A549 (cell line): Measurements from ENCODE around the gene DOK4. TPM values are rescaled to one million over a fixed set of nuclear protein-coding genes. Genes with fewer than 3 reads are reported as not detected.
A peak's percentile ranks its signal among the peaks of the same experiment; 100 is the strongest.

ENCODE experiments used
- ATAC-seq, 2 experiments: fragments of 200-7000 bp in 1 of 2; fragments of >200 bp in 1 of 2; cut with Nextera tagmentation in 1 of 2; cut with Tn5 transposase in 1 of 2; 3 replicates each; pipeline versions ENCODE4 v1.8.0 to v1.9.1; 2018 to 2020; ENCODE audit warnings: mild to moderate bottlenecking in 1 of 2, moderate library complexity in 1 of 2
- CTCF ChIA-PET: fragments of 300-600 bp; sonication (Branson Sonifier 250); formaldehyde crosslinking; extraction: SDS; loops from one replicate; lab custom pipeline; 2021; ENCODE audit warnings: antibody characterized with exemption, inconsistent platforms; lab: Yijun Ruan, JAX
- POLR2A ChIA-PET: fragments of 350-600 bp; formaldehyde crosslinking; extraction: SDS; loops from one replicate; lab custom pipeline; 2021; ENCODE audit warnings: antibody characterized with exemption, inconsistent platforms; lab: Yijun Ruan, JAX
- DNase-seq, 2 experiments: peaks; one replicate each; pipeline versions ENCODE4 v3.0.0 to v3.0.0-alpha.2; 2011 to 2016; ENCODE audit warnings: low read depth in 1 of 2, low spot score in 1 of 2
- FAIRE-seq: peaks from 2 replicates; lab custom pipeline; 2011; peaks lifted over from hg19 to GRCh38; lab: Jason Lieb, UNC
- H3K27ac ChIP-seq, 2 experiments: fragments of >200 bp; sonication (Bioruptor Twin); formaldehyde crosslinking; 3 replicates each; pipeline ENCODE4 v1.5.1; 2016 to 2017
- H3K4me1 ChIP-seq: fragments of >200 bp; sonication (Bioruptor Twin); formaldehyde crosslinking; 3 replicates; pipeline ENCODE4 v1.6.1; 2016
- H3K4me2 ChIP-seq: fragments of >200 bp; sonication (Bioruptor Twin); formaldehyde crosslinking; 3 replicates; pipeline ENCODE4 v1.6.1; 2016
- H3K4me3 ChIP-seq: fragments of >200 bp; sonication (Bioruptor Twin); formaldehyde crosslinking; 3 replicates; pipeline ENCODE4 v1.5.1; 2016
- H3K9me3 ChIP-seq: fragments of >200 bp; sonication (Bioruptor Twin); formaldehyde crosslinking; 3 replicates; pipeline ENCODE4 v1.6.1; 2016
- BHLHE40 ChIP-seq: IDR thresholded peaks from 2 replicates; pipeline ENCODE4 v1.6.1; 2012; ENCODE audit warnings: low read depth, low read length, inconsistent platforms
- CBX2 ChIP-seq: fragments of 200-600 bp; sonication (generic); IDR thresholded peaks from 2 replicates; pipeline ENCODE4 v1.6.1; 2016; ENCODE audit warnings: low read depth, mild to moderate bottlenecking, borderline replicate concordance
- CBX8 ChIP-seq: fragments of 200-600 bp; sonication (generic); IDR thresholded peaks from 2 replicates; pipeline ENCODE4 v1.6.1; 2016
- CEBPB ChIP-seq, 2 experiments: fragments of >200 bp in 1 of 2; sonication (Bioruptor Twin) in 1 of 2; formaldehyde crosslinking in 1 of 2; IDR thresholded peaks; 2 replicates each; pipeline ENCODE4 v1.6.1; 2012 to 2016
- CHD2 ChIP-seq: fragments of 150-350 bp; IDR thresholded peaks from 2 replicates; pipeline ENCODE4 v1.6.1; 2014; ENCODE audit warnings: low read length; ENCODE audit not compliant: partially characterized antibody
- EHF ChIP-seq: fragments of 250-450 bp; sonication (Bioruptor Pico); IDR thresholded peaks from 2 replicates; pipeline ENCODE4 v1.5.0; 2020; ENCODE audit warnings: mild to moderate bottlenecking
- FOSB ChIP-seq: fragments of 250-450 bp; sonication (Bioruptor Pico); IDR thresholded peaks from 2 replicates; pipeline ENCODE4 v1.5.0; 2020; ENCODE audit warnings: mild to moderate bottlenecking, moderate library complexity
- FOSL2 ChIP-seq, 2 experiments: fragments of 450-650 bp in 1 of 2; fragments of >200 bp in 1 of 2; sonication (Bioruptor Twin) in 1 of 2; formaldehyde crosslinking; IDR thresholded peaks; 2 replicates each; pipeline versions ENCODE4 v1.5.0 to v1.6.1; 2016 to 2020; ENCODE audit warnings: mild to moderate bottlenecking in 1 of 2, moderate library complexity in 1 of 2
- HEYL ChIP-seq: fragments of 250-450 bp; sonication (Bioruptor Pico); IDR thresholded peaks from 2 replicates; pipeline ENCODE4 v1.8.0; 2021; ENCODE audit warnings: mild to moderate bottlenecking, moderate library complexity
- HOXA7 ChIP-seq: fragments of 250-450 bp; sonication (Bioruptor Pico); IDR thresholded peaks from 2 replicates; pipeline ENCODE4 v1.5.0; 2020; ENCODE audit warnings: mild to moderate bottlenecking, moderate library complexity
- HOXB13 ChIP-seq: fragments of 250-450 bp; sonication (Bioruptor Pico); IDR thresholded peaks from 2 replicates; pipeline ENCODE4 v1.5.0; 2020; ENCODE audit warnings: low read depth, mild to moderate bottlenecking, moderate library complexity
- JUNB ChIP-seq: fragments of >200 bp; sonication (Bioruptor Twin); formaldehyde crosslinking; IDR thresholded peaks from 2 replicates; pipeline ENCODE4 v1.6.1; 2016
- KDM1A ChIP-seq: fragments of 200-600 bp; sonication (generic); IDR thresholded peaks from 2 replicates; pipeline ENCODE4 v1.6.1; 2016; ENCODE audit warnings: low read depth, mild to moderate bottlenecking
- KDM5A ChIP-seq: fragments of 200-600 bp; sonication (generic); IDR thresholded peaks from 2 replicates; pipeline ENCODE4 v1.6.1; 2016; ENCODE audit warnings: antibody characterized with exemption, mild to moderate bottlenecking
- MAFK ChIP-seq: fragments of 450-650 bp; IDR thresholded peaks from 2 replicates; pipeline ENCODE4 v1.6.1; 2014; ENCODE audit not compliant: partially characterized antibody
- NFE2L2 ChIP-seq: fragments of 150-350 bp; conservative IDR thresholded peaks from 2 replicates; pipeline ENCODE4 v1.6.1; 2014; ENCODE audit warnings: low read length
- PHF8 ChIP-seq: fragments of 200-600 bp; sonication (generic); IDR thresholded peaks from 2 replicates; pipeline ENCODE4 v1.6.1; 2016; ENCODE audit warnings: low read depth, mild to moderate bottlenecking, antibody characterized with exemption, moderate library complexity, borderline replicate concordance
- POLR2A ChIP-seq: IDR thresholded peaks from 2 replicates; pipeline ENCODE4 v1.6.1; 2012; ENCODE audit warnings: mild to moderate bottlenecking, low read length
- RARB ChIP-seq: fragments of 250-450 bp; sonication (Bioruptor Pico); IDR thresholded peaks from 2 replicates; pipeline ENCODE4 v1.8.0; 2021; ENCODE audit warnings: mild to moderate bottlenecking, moderate library complexity
- RFX5 ChIP-seq: fragments of 450-650 bp; IDR thresholded peaks from 2 replicates; pipeline ENCODE4 v1.7.1; 2014; ENCODE audit warnings: antibody characterized with exemption, mild to moderate bottlenecking, moderate library complexity
- RNF2 ChIP-seq: fragments of 200-600 bp; sonication (generic); IDR thresholded peaks from 2 replicates; pipeline ENCODE4 v1.6.1; 2016; ENCODE audit warnings: low read depth, mild to moderate bottlenecking, antibody characterized with exemption, moderate library complexity, borderline replicate concordance
- SMC3 ChIP-seq: fragments of >200 bp; sonication (Bioruptor Twin); formaldehyde crosslinking; IDR thresholded peaks from 3 replicates; pipeline ENCODE4 v1.6.1; 2018; ENCODE audit warnings: inconsistent platforms
- SREBF2 ChIP-seq: fragments of 450-650 bp; IDR thresholded peaks from 2 replicates; pipeline ENCODE4 v1.6.1; 2014; ENCODE audit warnings: mild to moderate bottlenecking, moderate library complexity
- TFCP2L1 ChIP-seq: fragments of 250-450 bp; sonication (Bioruptor Pico); IDR thresholded peaks from 2 replicates; pipeline ENCODE4 v1.5.0; 2021; ENCODE audit warnings: mild to moderate bottlenecking
- TP53 ChIP-seq: fragments of 250-450 bp; sonication (Bioruptor Pico); IDR thresholded peaks from 2 replicates; pipeline ENCODE4 v1.5.0; 2021; ENCODE audit warnings: mild to moderate bottlenecking, moderate library complexity
- ZC3H11A ChIP-seq: fragments of 450-650 bp; IDR thresholded peaks from 2 replicates; pipeline ENCODE4 v1.6.1; 2014; ENCODE audit warnings: antibody characterized with exemption, mild to moderate bottlenecking
- ZNF302 ChIP-seq: fragments of 250-450 bp; sonication (Bioruptor Pico); IDR thresholded peaks from 2 replicates; pipeline ENCODE4 v1.9.0; 2021; ENCODE audit warnings: inconsistent platforms, mild to moderate bottlenecking, moderate library complexity
- ZSCAN20 ChIP-seq: fragments of 250-450 bp; sonication (Bioruptor Pico); IDR thresholded peaks from 2 replicates; pipeline ENCODE4 v1.8.0; 2022; ENCODE audit warnings: mild to moderate bottlenecking, moderate library complexity
- WGBS: methylation state at CpG from one replicate; pipeline ENCODE4 v1.1.6; 2017; ENCODE audit errors: missing lambda C conversion rate; 5-methylcytosine and 5-hydroxymethylcytosine counted together
- polyA plus RNA-seq, 4 experiments: library from polyadenylated mRNA; depleted of rRNA in 3 of 4; stranded (reverse); fragments of >200 nt; fragmentation: RNase III in 1 of 4; extraction: RNeasy Plus Mini Kit Qiagen cat#74134 plus additional on column Dnase treatment in 1 of 4; gene quantifications; 2 replicates in 3 of 4; 3 replicates in 1 of 4; pipeline ENCODE4 v1.2.3, GENCODE V29; 2011 to 2017
- TF ChIP-seq, protein P1 (sequence below): fragments of 250-450 bp; sonication (Bioruptor Pico); IDR thresholded peaks from 2 replicates; pipeline ENCODE4 v1.5.0; 2020; ENCODE audit warnings: low read depth, mild to moderate bottlenecking, moderate library complexity
- TF ChIP-seq, protein P2 (sequence below): fragments of >200 bp; sonication (Bioruptor Twin); formaldehyde crosslinking; IDR thresholded peaks from 2 replicates; pipeline ENCODE4 v1.6.1; 2016
- TF ChIP-seq, protein P3 (sequence below): IDR thresholded peaks from 2 replicates; pipeline ENCODE4 v1.6.1; 2012
- TF ChIP-seq, protein P4 (sequence below): fragments of >200 bp; sonication (Bioruptor Twin); formaldehyde crosslinking; IDR thresholded peaks from 3 replicates; pipeline ENCODE4 v1.6.1; 2016
- TF ChIP-seq, protein P5 (sequence below): IDR thresholded peaks from 2 replicates; pipeline ENCODE4 v1.6.1; 2012; ENCODE audit warnings: low read depth, borderline replicate concordance
- TF ChIP-seq, protein P6 (sequence below): fragments of 250-450 bp; sonication (Bioruptor Pico); IDR thresholded peaks from 2 replicates; pipeline ENCODE4 v1.5.0; 2021; ENCODE audit warnings: mild to moderate bottlenecking, moderate library complexity, borderline replicate concordance

The DOK4 gene
- polyA plus RNA-seq, 2 of the 4 experiments (the other 2 are of a cell fraction) = 70.3 to 85.4 TPM

DNA sequence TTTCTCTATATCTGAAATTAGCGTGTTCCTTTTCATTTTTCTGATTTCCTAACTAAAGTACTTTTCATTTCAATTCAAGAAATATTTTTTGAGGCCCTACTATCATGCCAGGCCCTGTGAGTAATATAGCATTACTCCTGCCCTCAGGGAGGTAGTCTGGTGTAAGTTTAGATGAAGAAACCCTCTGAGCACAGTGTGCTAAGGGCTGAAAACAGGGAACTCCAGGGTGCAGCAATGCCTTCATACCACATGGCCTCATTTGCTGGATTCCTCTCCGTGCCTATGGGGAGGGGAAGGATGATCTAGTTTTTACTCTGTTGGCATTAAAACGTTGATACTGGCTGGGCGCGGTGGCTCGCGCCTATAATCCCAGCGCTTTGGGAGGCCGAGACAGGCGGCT is 34.3 kb downstream of the DOK4 start:
- Histone ChIP-seq H3K27ac (no peak overlapping the region), H3K4me3 (no peak overlapping the region), H3K4me2 (no peak overlapping the region), H3K4me1 (peaks cover 14% of the 10 kb centered on the region; the same call in 2 of the 3 replicates), H3K9me3 (no peaks in the 10 kb centered on the region)
- FAIRE-seq = no peak
- TF ChIP-seq, protein P1, sequence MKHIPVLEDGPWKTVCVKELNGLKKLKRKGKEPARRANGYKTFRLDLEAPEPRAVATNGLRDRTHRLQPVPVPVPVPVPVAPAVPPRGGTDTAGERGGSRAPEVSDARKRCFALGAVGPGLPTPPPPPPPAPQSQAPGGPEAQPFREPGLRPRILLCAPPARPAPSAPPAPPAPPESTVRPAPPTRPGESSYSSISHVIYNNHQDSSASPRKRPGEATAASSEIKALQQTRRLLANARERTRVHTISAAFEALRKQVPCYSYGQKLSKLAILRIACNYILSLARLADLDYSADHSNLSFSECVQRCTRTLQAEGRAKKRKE (CRISPR knock-in tag) = no peak
- TF ChIP-seq CBX2 (no peak), SREBF2 (no peak), HOXB13 (no peak), KDM1A (no peak), MAFK (no peak), ZC3H11A (no peak), ZSCAN20 (CRISPR knock-in tag) (no peak), RFX5 (no peak), CHD2 (no peak), SMC3 (no peak), FOSB (CRISPR knock-in tag) (no peak)
- TF ChIP-seq, protein P2, sequence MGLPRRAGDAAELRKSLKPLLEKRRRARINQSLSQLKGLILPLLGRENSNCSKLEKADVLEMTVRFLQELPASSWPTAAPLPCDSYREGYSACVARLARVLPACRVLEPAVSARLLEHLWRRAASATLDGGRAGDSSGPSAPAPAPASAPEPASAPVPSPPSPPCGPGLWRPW = no peak
- WGBS = 96% methylated on average over 10 of the region's 10 CpGs
- no peak for ATAC-seq
- CTCF ChIA-PET = interaction anchor here (1.1 to 1.8 kb wide), 3 partner anchors 10 to 34 kb away, joined by 3 to 13 read pairs (median 4); partner anchors contain the start of gene POLR2C
- POLR2A ChIA-PET = interaction anchor here (1.0 kb wide), 1 partner anchor 10 kb away, joined by 3 read pairs; the partner anchor contains the start of gene POLR2C
- DNase-seq = no peak

DNA sequence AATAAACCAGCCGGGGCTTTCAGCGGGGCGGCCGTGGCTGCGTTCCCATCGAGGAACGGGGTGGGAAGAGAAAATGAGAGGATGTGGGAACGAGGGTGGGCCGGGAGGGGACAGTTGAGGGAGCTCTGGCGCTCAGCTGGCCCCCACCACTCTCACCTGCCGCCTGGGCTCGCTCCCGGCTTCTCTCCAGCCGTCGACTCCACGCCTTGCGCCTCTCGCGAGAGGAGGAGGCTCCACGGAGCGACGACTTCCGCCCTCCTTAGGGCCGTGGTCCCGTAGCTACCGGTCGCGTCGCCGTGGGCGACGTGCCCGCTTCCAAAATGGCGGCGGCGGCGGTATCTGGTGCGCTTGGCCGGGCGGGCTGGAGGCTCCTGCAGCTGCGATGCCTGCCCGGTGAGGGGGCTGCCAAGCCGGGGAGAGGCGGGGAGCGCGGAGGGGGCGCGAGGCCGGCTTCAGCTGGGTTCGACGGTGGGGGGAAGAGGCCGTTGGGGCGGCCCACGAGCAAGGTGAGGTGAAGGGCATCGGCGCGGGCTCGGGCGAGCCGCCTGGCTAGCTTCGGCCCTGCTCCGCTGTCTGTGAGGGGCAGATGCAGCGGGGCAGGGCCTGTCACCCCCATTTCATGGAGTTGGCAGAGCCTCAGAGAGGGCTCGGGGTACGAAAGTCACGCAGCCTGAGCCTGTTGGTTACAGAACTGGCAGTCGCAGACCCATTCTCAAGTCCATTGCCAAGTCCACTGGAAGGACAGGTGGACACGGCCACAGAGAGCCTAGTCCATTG is 38.9 kb downstream of the DOK4 start, which contains the start of the genes CIAPIN1 and COQ9:
Gene CIAPIN1, minus strand, starts transcription at position 200 of the 777 bp plus-strand sequence. CDS start 6,457 bp downstream, outside the sequence.
Gene COQ9, plus strand, starts transcription at position 294 of the 777 bp plus-strand sequence. Its CDS starts 27 bp downstream, at position 321.
- peak within 1 kb of the TSS; percentile 96 for H3K4me3 ChIP-seq
- WGBS = under 1% methylated on average over 16 of the region's 68 CpGs
- ChIA-PET CTCF (interaction anchor here (0.7 to 3.3 kb wide), 12 partner anchors 8 to 147 kb away, joined by 3 to 20 read pairs (median 4); partner anchors contain the start of gene POLR2C), POLR2A (interaction anchor here (0.8 to 1.9 kb wide), 18 partner anchors 9 to 261 kb away, joined by 3 to 21 read pairs (median 4); partner anchors contain the start of genes POLR2C, PSME3IP1 and RSPRY1)
- FAIRE-seq (no peak), ATAC-seq (peak; percentile 100), DNase-seq (peak; percentile 89 to 93)
- peak within 1 kb of the TSS; percentile 97 for H3K4me2 ChIP-seq
- H3K9me3 ChIP-seq = no peaks in the 10 kb centered on the region
- H3K27ac ChIP-seq = peak within 1 kb of the TSS; percentile 99
- peaks cover 27% of the 10 kb centered on the region for H3K4me1 ChIP-seq
- TF ChIP-seq, protein P3, sequence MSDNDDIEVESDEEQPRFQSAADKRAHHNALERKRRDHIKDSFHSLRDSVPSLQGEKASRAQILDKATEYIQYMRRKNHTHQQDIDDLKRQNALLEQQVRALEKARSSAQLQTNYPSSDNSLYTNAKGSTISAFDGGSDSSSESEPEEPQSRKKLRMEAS = peak; percentile 87
- TF ChIP-seq RARB = no peak
- TF ChIP-seq CEBPB (IDR thresholded peaks at IDR 0.05) = no peak
- TF ChIP-seq TP53 (CRISPR knock-in tag) = 0 out of 2 replicates have a peak, but pooled peaks have one; percentile 12
- no peak for TF ChIP-seq HOXA7 (CRISPR knock-in tag)
- TF ChIP-seq, protein P4, sequence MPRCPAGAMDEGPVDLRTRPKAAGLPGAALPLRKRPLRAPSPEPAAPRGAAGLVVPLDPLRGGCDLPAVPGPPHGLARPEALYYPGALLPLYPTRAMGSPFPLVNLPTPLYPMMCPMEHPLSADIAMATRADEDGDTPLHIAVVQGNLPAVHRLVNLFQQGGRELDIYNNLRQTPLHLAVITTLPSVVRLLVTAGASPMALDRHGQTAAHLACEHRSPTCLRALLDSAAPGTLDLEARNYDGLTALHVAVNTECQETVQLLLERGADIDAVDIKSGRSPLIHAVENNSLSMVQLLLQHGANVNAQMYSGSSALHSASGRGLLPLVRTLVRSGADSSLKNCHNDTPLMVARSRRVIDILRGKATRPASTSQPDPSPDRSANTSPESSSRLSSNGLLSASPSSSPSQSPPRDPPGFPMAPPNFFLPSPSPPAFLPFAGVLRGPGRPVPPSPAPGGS = peak; percentile 88; the same call in 2 of the 3 replicates
- TF ChIP-seq FOSL2 (IDR thresholded peaks at IDR 0.05) = no peak
- no peak for TF ChIP-seq FOSL2 (CRISPR knock-in tag; IDR thresholded peaks at IDR 0.05)
- peak; percentile 83 for TF ChIP-seq KDM5A
- no peak for TF ChIP-seq CBX2
- TF ChIP-seq EHF = no peak
- TF ChIP-seq, protein P5, sequence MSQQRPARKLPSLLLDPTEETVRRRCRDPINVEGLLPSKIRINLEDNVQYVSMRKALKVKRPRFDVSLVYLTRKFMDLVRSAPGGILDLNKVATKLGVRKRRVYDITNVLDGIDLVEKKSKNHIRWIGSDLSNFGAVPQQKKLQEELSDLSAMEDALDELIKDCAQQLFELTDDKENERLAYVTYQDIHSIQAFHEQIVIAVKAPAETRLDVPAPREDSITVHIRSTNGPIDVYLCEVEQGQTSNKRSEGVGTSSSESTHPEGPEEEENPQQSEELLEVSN = peak; percentile 53; the same call in 1 of the 2 replicates
- TF ChIP-seq PHF8 = peak; percentile 82
- TF ChIP-seq BHLHE40 = no peak
- no peak for TF ChIP-seq HOXB13
- peak; percentile 83 for TF ChIP-seq POLR2A
- TF ChIP-seq FOSB (CRISPR knock-in tag) = no peak
- no peak for TF ChIP-seq TFCP2L1 (CRISPR knock-in tag)
- TF ChIP-seq NFE2L2 = no peak
- TF ChIP-seq, protein P6, sequence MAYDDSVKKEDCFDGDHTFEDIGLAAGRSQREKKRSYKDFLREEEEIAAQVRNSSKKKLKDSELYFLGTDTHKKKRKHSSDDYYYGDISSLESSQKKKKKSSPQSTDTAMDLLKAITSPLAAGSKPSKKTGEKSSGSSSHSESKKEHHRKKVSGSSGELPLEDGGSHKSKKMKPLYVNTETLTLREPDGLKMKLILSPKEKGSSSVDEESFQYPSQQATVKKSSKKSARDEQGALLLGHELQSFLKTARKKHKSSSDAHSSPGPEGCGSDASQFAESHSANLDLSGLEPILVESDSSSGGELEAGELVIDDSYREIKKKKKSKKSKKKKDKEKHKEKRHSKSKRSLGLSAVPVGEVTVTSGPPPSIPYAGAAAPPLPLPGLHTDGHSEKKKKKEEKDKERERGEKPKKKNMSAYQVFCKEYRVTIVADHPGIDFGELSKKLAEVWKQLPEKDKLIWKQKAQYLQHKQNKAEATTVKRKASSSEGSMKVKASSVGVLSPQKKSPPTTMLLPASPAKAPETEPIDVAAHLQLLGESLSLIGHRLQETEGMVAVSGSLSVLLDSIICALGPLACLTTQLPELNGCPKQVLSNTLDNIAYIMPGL (CRISPR knock-in tag) = no peak
- TF ChIP-seq HEYL (CRISPR knock-in tag) = no peak
- TF ChIP-seq CBX8 = no peak
- no peak for TF ChIP-seq JUNB
- TF ChIP-seq ZNF302 (CRISPR knock-in tag) = no peak
- no peak for TF ChIP-seq RNF2
